SK-N-SH (cell line): ENCODE measurements around the gene TMEM240. TPM values are rescaled to one million over a fixed set of nuclear protein-coding genes. Genes with fewer than 3 reads are reported as not detected.
"Not testable (repeated sequence)": the region's sequence is repeated elsewhere in the genome, so short reads cannot be mapped to it uniquely, and the experiment has no call there.

Source experiments
- CTCF ChIA-PET: fragments of 300-600, 350-600 bp; formaldehyde crosslinking; extraction: SDS; loops from one replicate; lab custom pipeline; 2021; lab: Yijun Ruan, JAX
- POLR2A ChIA-PET: fragments of 350-600 bp; sonication (Branson Sonifier 250); formaldehyde crosslinking; extraction: SDS; loops from one replicate; lab custom pipeline; 2020; ENCODE audit warnings: antibody characterized with exemption, inconsistent platforms; lab: Yijun Ruan, JAX
- DNase-seq: peaks from one replicate; pipeline ENCODE4 v3.0.0; 2012
- H2AFZ ChIP-seq: fragments of 200-600 bp; sonication (generic); 2 replicates; pipeline ENCODE4 v1.8.1; 2016; ENCODE audit warnings: antibody characterized with exemption, mild to moderate bottlenecking, low read depth
- H3F3A ChIP-seq: fragments of 200-600 bp; sonication (generic); replicated peaks from 2 replicates; pipeline ENCODE3; 2016; ENCODE audit warnings: antibody characterized with exemption, mild to moderate bottlenecking; ENCODE audit not compliant: insufficient read depth
- H3K27ac ChIP-seq, 2 experiments: fragments of 200-500 bp in 1 of 2; fragments of 200-600 bp in 1 of 2; sonication (Bioruptor generic) in 1 of 2; sonication (generic), shearing (Covaris generic) in 1 of 2; 2 replicates each; pipeline versions ENCODE4 v1.5.1 to v1.6.1; 2014 to 2016; ENCODE audit warnings: low read depth in 2 of 2, inconsistent platforms in 1 of 2, low read length in 1 of 2, mild to moderate bottlenecking in 1 of 2, mixed read lengths in 1 of 2
- H3K27me3 ChIP-seq: fragments of 200-600 bp; sonication (generic), shearing (Covaris generic); 2 replicates; pipeline ENCODE4 v1.6.1; 2016; ENCODE audit warnings: mixed run types; ENCODE audit not compliant: insufficient read depth
- H3K36me3 ChIP-seq, 2 experiments: fragments of 200-500 bp in 1 of 2; fragments of 200-600 bp in 1 of 2; sonication (Bioruptor generic) in 1 of 2; sonication (generic) in 1 of 2; replicated peaks in 1 of 2; 2 replicates each; pipeline versions ENCODE3 to v1.5.1; 2014 to 2016; ENCODE audit warnings: low read length in 1 of 2, mild to moderate bottlenecking in 1 of 2; ENCODE audit not compliant: insufficient read depth in 2 of 2, control insufficient read depth in 1 of 2
- H3K4me1 ChIP-seq, 2 experiments: fragments of 200-500 bp in 1 of 2; fragments of 200-600 bp in 1 of 2; sonication (Bioruptor generic) in 1 of 2; sonication (generic), shearing (Covaris generic) in 1 of 2; 2 replicates each; pipeline versions ENCODE4 v1.5.1 to v1.6.1; 2014 to 2016; ENCODE audit warnings: low read depth in 1 of 2, low read length in 1 of 2, mixed run types in 1 of 2; ENCODE audit not compliant: insufficient read depth in 2 of 2, control insufficient read depth in 1 of 2
- H3K4me2 ChIP-seq: fragments of 200-600 bp; sonication (generic), shearing (Covaris generic); 2 replicates; pipeline ENCODE4 v1.6.1; 2017; ENCODE audit warnings: mixed run types
- H3K4me3 ChIP-seq, 2 experiments: fragments of 200-500 bp in 1 of 2; fragments of 200-600 bp in 1 of 2; sonication (Bioruptor generic) in 1 of 2; sonication (generic), shearing (Covaris generic) in 1 of 2; 2 replicates each; pipeline versions ENCODE4 v1.5.1 to v1.8.1; 2014 to 2016; ENCODE audit warnings: low read depth in 2 of 2, inconsistent platforms in 1 of 2, low read length in 1 of 2, mild to moderate bottlenecking in 1 of 2, mixed read lengths in 1 of 2, moderate library complexity in 1 of 2
- H3K79me2 ChIP-seq: fragments of 200-600 bp; sonication (generic); 2 replicates; pipeline ENCODE4 v1.8.1; 2017; ENCODE audit warnings: mild to moderate bottlenecking; ENCODE audit not compliant: insufficient read depth
- H3K9ac ChIP-seq: fragments of 200-600 bp; sonication (generic); 2 replicates; pipeline ENCODE4 v1.6.1; 2017; ENCODE audit warnings: mixed run types
- H3K9me2 ChIP-seq: fragments of 200-600 bp; sonication (generic); 2 replicates; pipeline ENCODE4 v1.6.1; 2017; ENCODE audit warnings: mixed run types
- H3K9me3 ChIP-seq: fragments of 200-600 bp; sonication (generic); 2 replicates; pipeline ENCODE4 v1.6.1; 2017; ENCODE audit warnings: mixed run types, mild to moderate bottlenecking, moderate library complexity
- H4K20me1 ChIP-seq: fragments of 200-600 bp; sonication (generic); 2 replicates; pipeline ENCODE4 v1.6.1; 2017; ENCODE audit warnings: mild to moderate bottlenecking, mixed run types; ENCODE audit not compliant: insufficient read depth
- EP300 ChIP-seq, 2 experiments: IDR thresholded peaks; 2 replicates each; pipeline versions ENCODE4 v1.4.0 to v1.6.1; 2012; ENCODE audit warnings: borderline replicate concordance in 1 of 2, low read depth in 1 of 2, low read length in 1 of 2
- FOSL2 ChIP-seq: IDR thresholded peaks from 2 replicates; pipeline ENCODE4 v1.4.0; 2012; ENCODE audit warnings: low read depth, mild to moderate bottlenecking, moderate library complexity, borderline replicate concordance
- FOXM1 ChIP-seq: IDR thresholded peaks from 2 replicates; pipeline ENCODE4 v1.4.0; 2012; ENCODE audit warnings: low read depth, mild to moderate bottlenecking
- GABPA ChIP-seq: IDR thresholded peaks from 2 replicates; pipeline ENCODE4 v1.4.0; 2012; ENCODE audit warnings: low read depth, mild to moderate bottlenecking
- RCOR1 ChIP-seq: fragments of 150-350 bp; IDR thresholded peaks from 2 replicates; pipeline ENCODE4 v1.6.1; 2017; ENCODE audit warnings: antibody characterized with exemption, low read length
- USF2 ChIP-seq: fragments of 150-350 bp; IDR thresholded peaks from 2 replicates; pipeline ENCODE4 v1.6.1; 2017; ENCODE audit warnings: antibody characterized with exemption, low read length, low read depth, borderline replicate concordance
- WGBS: methylation state at CpG from one replicate; pipeline ENCODE4 v1.1.6; 2017; ENCODE audit warnings: low lambda C conversion rate; 5-methylcytosine and 5-hydroxymethylcytosine counted together
- polyA plus RNA-seq, 3 experiments: library from polyadenylated mRNA; depleted of rRNA; stranded (reverse); fragments of >200 nt; gene quantifications; 2 replicates each; pipeline ENCODE4 v1.2.3, GENCODE V29; 2012

TMEM240 gene
- polyA plus RNA-seq, 1 of the 3 experiments (the other 2 are of a cell fraction), result 6.5 TPM

- Histone ChIP-seq H3K4me3 (no peak overlapping the region), H3K9ac (no peak overlapping the region), H3K36me3 (peaks cover 12 to 22% of the 10 kb centered on the region in 2 experiments), H3K27ac (no peak overlapping the region), H3F3A (no peaks in the 10 kb centered on the region), H3K27me3 (no peaks in the 10 kb centered on the region), H3K79me2 (no peaks in the 10 kb centered on the region), H3K4me2 (no peak overlapping the region), H3K9me3 (no peaks in the 10 kb centered on the region), H3K9me2 (no peaks in the 10 kb centered on the region), H2AFZ (no peak overlapping the region), H4K20me1 (no peaks in the 10 kb centered on the region), H3K4me1 (no peaks in the 10 kb centered on the region)
- 82% methylated on average over 6 of the region's 31 CpGs for WGBS
- CTCF ChIA-PET, result no interaction called here
- POLR2A ChIA-PET, result no interaction called here
- TF ChIP-seq GABPA (no peak), FOXM1 (no peak), FOSL2 (no peak), RCOR1 (no peak), EP300 (IDR thresholded peaks at IDR 0.05; ENCODE audit: borderline replicate concordance in 1 of 2, low read depth in 1 of 2, low read length in 1 of 2) (no peak), USF2 (no peak)
- peak; percentile 24 for DNase-seq
Measured at GRCh38 chr1:1527092-1527816, 13.2 kb downstream of the TMEM240 start.

- H3K4me2 ChIP-seq, H3K4me3 ChIP-seq, H2AFZ ChIP-seq, H3K27me3 ChIP-seq, H3K27ac ChIP-seq, H3K9me2 ChIP-seq, H3K9me3 ChIP-seq, CTCF ChIA-PET, H3K4me1 ChIP-seq, POLR2A ChIA-PET, H4K20me1 ChIP-seq, H3K79me2 ChIP-seq, H3K9ac ChIP-seq, H3F3A ChIP-seq, DNase-seq: not testable (repeated sequence)
- WGBS, result no CpG with 5 or more reads among the region's 21 CpGs
- H3K36me3 ChIP-seq, result peaks cover 7 to 22% of the 10 kb centered on the region in 2 experiments
Measured at GRCh38 chr1:1526476-1526875, 13.9 kb downstream of the TMEM240 start.

GRCh38 chr1:1524750-1525383 lies 15.6 kb downstream of the TMEM240 start:
- CTCF ChIA-PET, H4K20me1 ChIP-seq, H3K9me2 ChIP-seq, H2AFZ ChIP-seq, H3K27ac ChIP-seq, H3K4me2 ChIP-seq, H3K9ac ChIP-seq, H3F3A ChIP-seq, H3K79me2 ChIP-seq, H3K4me3 ChIP-seq, H3K4me1 ChIP-seq, POLR2A ChIA-PET, H3K9me3 ChIP-seq, H3K27me3 ChIP-seq, DNase-seq: not testable (repeated sequence)
- 96% methylated on average over 14 of the region's 30 CpGs for WGBS
- H3K36me3 ChIP-seq, result peaks cover 0 to 23% of the 10 kb centered on the region in 2 experiments

GRCh38 chr1:1523651-1524050 lies 16.8 kb downstream of the TMEM240 start:
- H3K9me2 ChIP-seq, H2AFZ ChIP-seq, DNase-seq, H3K27ac ChIP-seq, H3F3A ChIP-seq, H3K9me3 ChIP-seq, H4K20me1 ChIP-seq, H3K4me1 ChIP-seq, H3K79me2 ChIP-seq, CTCF ChIA-PET, H3K9ac ChIP-seq, H3K27me3 ChIP-seq, H3K4me2 ChIP-seq, H3K4me3 ChIP-seq, POLR2A ChIA-PET: not testable (repeated sequence)
- H3K36me3 ChIP-seq, result peaks cover 0 to 16% of the 10 kb centered on the region in 2 experiments
- whole genome bisulfite sequencing, result 100% methylated on average over 2 of the region's 17 CpGs

GRCh38 chr1:1523226-1523625 lies 17.2 kb downstream of the TMEM240 start:
- H3K79me2 ChIP-seq, H3K27me3 ChIP-seq, H3K4me1 ChIP-seq, POLR2A ChIA-PET, H3K9me2 ChIP-seq, DNase-seq, H3K9ac ChIP-seq, CTCF ChIA-PET, H3K27ac ChIP-seq, H3K9me3 ChIP-seq, H3K4me2 ChIP-seq, H2AFZ ChIP-seq, H4K20me1 ChIP-seq, H3F3A ChIP-seq, H3K4me3 ChIP-seq: not testable (repeated sequence)
- H3K36me3 ChIP-seq, result peaks cover 0 to 13% of the 10 kb centered on the region in 2 experiments
- WGBS, result 95% methylated on average over 15 of the region's 31 CpGs
